HEK293 (cell line): ENCODE measurements around the gene TMEM179B.

Experiments used
- CTCF ChIP-seq: fragments of 450-650 bp; formaldehyde crosslinking; IDR thresholded peaks from 2 replicates; pipeline ENCODE4 v1.5.1; 2016; ENCODE audit warnings: missing biosample characterization, missing genetic modification characterization
- GLIS1 ChIP-seq: fragments of 450-650 bp; formaldehyde crosslinking; IDR thresholded peaks from 2 replicates; pipeline ENCODE4 v1.5.1; 2016; ENCODE audit warnings: missing biosample characterization, missing genetic modification characterization
- OVOL3 ChIP-seq: fragments of 450-650 bp; formaldehyde crosslinking; IDR thresholded peaks from 2 replicates; pipeline ENCODE4 v1.5.1; 2016; ENCODE audit warnings: missing biosample characterization, missing genetic modification characterization
- ZNF610 ChIP-seq: fragments of 450-650 bp; formaldehyde crosslinking; IDR thresholded peaks from 2 replicates; pipeline ENCODE4 v1.5.1; 2016; ENCODE audit warnings: missing biosample characterization, missing genetic modification characterization, borderline replicate concordance
- ZNF624 ChIP-seq: fragments of 450-650 bp; formaldehyde crosslinking; IDR thresholded peaks from 2 replicates; pipeline ENCODE4 v1.5.1; 2017; ENCODE audit warnings: missing biosample characterization, missing genetic modification characterization
- TF ChIP-seq, protein P1 (sequence below): fragments of 450-650 bp; formaldehyde crosslinking; IDR thresholded peaks from 2 replicates; pipeline ENCODE4 v1.5.1; 2016; ENCODE audit warnings: missing biosample characterization, missing genetic modification characterization
- TF ChIP-seq, protein P2 (sequence below): fragments of 450-650 bp; formaldehyde crosslinking; IDR thresholded peaks from 2 replicates; pipeline ENCODE4 v1.5.1; 2016; ENCODE audit warnings: missing biosample characterization, missing genetic modification characterization
- TF ChIP-seq, protein P3 (sequence below): fragments of 450-650 bp; formaldehyde crosslinking; IDR thresholded peaks from 2 replicates; pipeline ENCODE4 v1.5.1; 2016; ENCODE audit warnings: missing biosample characterization, missing genetic modification characterization

GRCh38 chr11:62755086-62755615 is 32.1 kb upstream of the TMEM179B start:
- no peak for TF ChIP-seq CTCF (tag by site-specific recombination)
- TF ChIP-seq, protein P1, sequence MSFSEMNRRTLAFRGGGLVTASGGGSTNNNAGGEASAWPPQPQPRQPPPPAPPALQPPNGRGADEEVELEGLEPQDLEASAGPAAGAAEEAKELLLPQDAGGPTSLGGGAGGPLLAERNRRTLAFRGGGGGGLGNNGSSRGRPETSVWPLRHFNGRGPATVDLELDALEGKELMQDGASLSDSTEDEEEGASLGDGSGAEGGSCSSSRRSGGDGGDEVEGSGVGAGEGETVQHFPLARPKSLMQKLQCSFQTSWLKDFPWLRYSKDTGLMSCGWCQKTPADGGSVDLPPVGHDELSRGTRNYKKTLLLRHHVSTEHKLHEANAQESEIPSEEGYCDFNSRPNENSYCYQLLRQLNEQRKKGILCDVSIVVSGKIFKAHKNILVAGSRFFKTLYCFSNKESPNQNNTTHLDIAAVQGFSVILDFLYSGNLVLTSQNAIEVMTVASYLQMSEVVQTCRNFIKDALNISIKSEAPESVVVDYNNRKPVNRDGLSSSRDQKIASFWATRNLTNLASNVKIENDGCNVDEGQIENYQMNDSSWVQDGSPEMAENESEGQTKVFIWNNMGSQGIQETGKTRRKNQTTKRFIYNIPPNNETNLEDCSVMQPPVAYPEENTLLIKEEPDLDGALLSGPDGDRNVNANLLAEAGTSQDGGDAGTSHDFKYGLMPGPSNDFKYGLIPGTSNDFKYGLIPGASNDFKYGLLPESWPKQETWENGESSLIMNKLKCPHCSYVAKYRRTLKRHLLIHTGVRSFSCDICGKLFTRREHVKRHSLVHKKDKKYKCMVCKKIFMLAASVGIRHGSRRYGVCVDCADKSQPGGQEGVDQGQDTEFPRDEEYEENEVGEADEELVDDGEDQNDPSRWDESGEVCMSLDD (tag by site-specific recombination) = no peak
- TF ChIP-seq, protein P2, sequence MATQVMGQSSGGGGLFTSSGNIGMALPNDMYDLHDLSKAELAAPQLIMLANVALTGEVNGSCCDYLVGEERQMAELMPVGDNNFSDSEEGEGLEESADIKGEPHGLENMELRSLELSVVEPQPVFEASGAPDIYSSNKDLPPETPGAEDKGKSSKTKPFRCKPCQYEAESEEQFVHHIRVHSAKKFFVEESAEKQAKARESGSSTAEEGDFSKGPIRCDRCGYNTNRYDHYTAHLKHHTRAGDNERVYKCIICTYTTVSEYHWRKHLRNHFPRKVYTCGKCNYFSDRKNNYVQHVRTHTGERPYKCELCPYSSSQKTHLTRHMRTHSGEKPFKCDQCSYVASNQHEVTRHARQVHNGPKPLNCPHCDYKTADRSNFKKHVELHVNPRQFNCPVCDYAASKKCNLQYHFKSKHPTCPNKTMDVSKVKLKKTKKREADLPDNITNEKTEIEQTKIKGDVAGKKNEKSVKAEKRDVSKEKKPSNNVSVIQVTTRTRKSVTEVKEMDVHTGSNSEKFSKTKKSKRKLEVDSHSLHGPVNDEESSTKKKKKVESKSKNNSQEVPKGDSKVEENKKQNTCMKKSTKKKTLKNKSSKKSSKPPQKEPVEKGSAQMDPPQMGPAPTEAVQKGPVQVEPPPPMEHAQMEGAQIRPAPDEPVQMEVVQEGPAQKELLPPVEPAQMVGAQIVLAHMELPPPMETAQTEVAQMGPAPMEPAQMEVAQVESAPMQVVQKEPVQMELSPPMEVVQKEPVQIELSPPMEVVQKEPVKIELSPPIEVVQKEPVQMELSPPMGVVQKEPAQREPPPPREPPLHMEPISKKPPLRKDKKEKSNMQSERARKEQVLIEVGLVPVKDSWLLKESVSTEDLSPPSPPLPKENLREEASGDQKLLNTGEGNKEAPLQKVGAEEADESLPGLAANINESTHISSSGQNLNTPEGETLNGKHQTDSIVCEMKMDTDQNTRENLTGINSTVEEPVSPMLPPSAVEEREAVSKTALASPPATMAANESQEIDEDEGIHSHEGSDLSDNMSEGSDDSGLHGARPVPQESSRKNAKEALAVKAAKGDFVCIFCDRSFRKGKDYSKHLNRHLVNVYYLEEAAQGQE = no peak
- TF ChIP-seq ZNF610 (tag by site-specific recombination) = no peak
- TF ChIP-seq GLIS1 (tag by site-specific recombination) = no peak
- no peak for TF ChIP-seq ZNF624 (tag by site-specific recombination)
- TF ChIP-seq, protein P3, sequence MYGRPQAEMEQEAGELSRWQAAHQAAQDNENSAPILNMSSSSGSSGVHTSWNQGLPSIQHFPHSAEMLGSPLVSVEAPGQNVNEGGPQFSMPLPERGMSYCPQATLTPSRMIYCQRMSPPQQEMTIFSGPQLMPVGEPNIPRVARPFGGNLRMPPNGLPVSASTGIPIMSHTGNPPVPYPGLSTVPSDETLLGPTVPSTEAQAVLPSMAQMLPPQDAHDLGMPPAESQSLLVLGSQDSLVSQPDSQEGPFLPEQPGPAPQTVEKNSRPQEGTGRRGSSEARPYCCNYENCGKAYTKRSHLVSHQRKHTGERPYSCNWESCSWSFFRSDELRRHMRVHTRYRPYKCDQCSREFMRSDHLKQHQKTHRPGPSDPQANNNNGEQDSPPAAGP (tag by site-specific recombination) = no peak
- TF ChIP-seq OVOL3 (tag by site-specific recombination) = no peak
